Measurements from ENCODE around the gene DISC1. TPM values are rescaled to one million over a fixed set of nuclear protein-coding genes. Genes with fewer than 3 reads are reported as not detected.

The DISC1 gene
- 1 to 10 TPM; 1.8 to 3.3 (median 2.4) TPM for total RNA-seq
- long read RNA-seq, partial matches to known transcripts, result 0 of 2 reads
- long read RNA-seq, other reads (novel, unspliced or antisense), result 2 of 2 reads

DNA sequence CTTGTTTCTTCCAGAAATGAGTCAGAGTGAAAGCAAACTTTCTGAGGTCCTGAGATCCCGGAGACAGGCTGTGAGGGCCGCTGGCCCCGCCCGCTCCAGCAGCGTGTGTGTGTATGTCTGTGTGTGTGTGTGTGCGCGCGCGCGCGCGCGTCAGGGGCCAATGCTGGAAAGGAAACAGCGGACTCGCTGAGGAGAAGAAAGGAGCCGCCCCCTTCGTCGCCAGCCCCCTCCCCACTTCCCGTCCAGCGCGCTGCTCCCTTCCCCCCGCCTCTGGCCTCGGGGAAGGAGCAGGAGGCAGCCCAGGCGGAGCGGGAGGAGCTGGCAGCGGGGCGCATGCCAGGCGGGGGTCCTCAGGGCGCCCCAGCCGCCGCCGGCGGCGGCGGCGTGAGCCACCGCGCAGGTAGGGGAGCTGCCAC is at the start of gene DISC1:
Gene DISC1 (plus strand): TSS at position 256 of the 416 bp plus-strand sequence. CDS start 78 bp downstream, at position 334.
- Histone ChIP-seq H3K27me3 (no peaks in the 10 kb centered on the region), H3K27ac (peak within 1 kb of the TSS; percentile 70 to 96 (median 73)), H3K36me3 (no peaks in the 10 kb centered on the region), H3K9me3 (no peaks in the 10 kb centered on the region), H3K4me1 (no peaks in the 10 kb centered on the region), H3K4me3 (peak within 1 kb of the TSS; percentile 59 to 66 (median 64))
- ATAC-seq (peak; percentile 89 to 91 (median 90)), DNase-seq (peak; percentile 76 to 87 (median 83))
- TF ChIP-seq POLR2A (IDR thresholded peaks at IDR 0.05), result no peak
- TF ChIP-seq CTCF (IDR thresholded peaks at IDR 0.05), result no peak
- intact Hi-C loops (cut with DNase I), result no loop called here
- WGBS (ENCODE audit: insufficient coverage, low coverage, low lambda C conversion rate, missing lambda C conversion rate), result 0% methylated on average over 3 of the region's 38 CpGs

- H3K27me3 ChIP-seq, result no peaks in the 10 kb centered on the region
- ATAC-seq, result no peak
- H3K36me3 ChIP-seq, result no peaks in the 10 kb centered on the region
- intact Hi-C loops (cut with DNase I), result no loop called here
- H3K4me3 ChIP-seq, result no peak overlapping the region
- no peak for TF ChIP-seq POLR2A (IDR thresholded peaks at IDR 0.05)
- TF ChIP-seq CTCF (IDR thresholded peaks at IDR 0.05), result no peak
- no peak overlapping the region for H3K27ac ChIP-seq
- DNase-seq, result no peak
- no peaks in the 10 kb centered on the region for H3K9me3 ChIP-seq
- WGBS (ENCODE audit: insufficient coverage, low coverage, low lambda C conversion rate, missing lambda C conversion rate), result 83% methylated on average over 10 of the region's 11 CpGs
- no peaks in the 10 kb centered on the region for H3K4me1 ChIP-seq
These were observed 49.5 kb upstream of the DISC1 start for GRCh38 chr1:231576804-231577718.

DNA sequence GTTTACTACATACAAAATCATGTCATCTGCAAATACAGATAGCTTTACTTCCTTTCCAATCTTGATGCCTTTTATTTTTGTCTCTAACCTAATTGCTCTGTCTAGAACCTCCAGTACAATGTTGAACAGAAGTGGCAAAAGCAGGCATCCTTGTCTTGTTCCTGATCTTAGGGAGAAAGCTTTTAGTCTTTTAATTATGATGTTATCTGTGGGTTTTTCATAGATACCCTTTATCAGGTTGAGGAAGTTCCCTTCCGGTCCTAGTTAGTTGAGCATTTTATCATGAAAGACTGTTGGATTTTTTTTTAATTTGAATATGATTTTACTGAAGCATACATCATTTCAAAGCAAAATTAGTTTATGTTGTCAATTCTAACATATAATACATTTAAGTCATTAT is 45.7 kb upstream of the DISC1 start:
- no peak for TF ChIP-seq POLR2A (IDR thresholded peaks at IDR 0.05)
- no peaks in the 10 kb centered on the region for H3K9me3 ChIP-seq
- intact Hi-C loops (cut with DNase I), result no loop called here
- H3K27ac ChIP-seq, result no peak overlapping the region
- no peaks in the 10 kb centered on the region for H3K4me1 ChIP-seq
- DNase-seq, result no peak
- WGBS (ENCODE audit: insufficient coverage, low coverage, low lambda C conversion rate, missing lambda C conversion rate), result 69% methylated on average over 1 of the region's 1 CpG
- H3K27me3 ChIP-seq, result no peaks in the 10 kb centered on the region
- no peak overlapping the region for H3K4me3 ChIP-seq
- no peaks in the 10 kb centered on the region for H3K36me3 ChIP-seq
- ATAC-seq, result no peak

GRCh38 chr1:231581859-231582258 is 44.7 kb upstream of the DISC1 start:
- intact Hi-C loops (cut with DNase I), result no loop called here
- Histone ChIP-seq H3K4me1 (no peaks in the 10 kb centered on the region), H3K27me3 (no peaks in the 10 kb centered on the region), H3K36me3 (no peaks in the 10 kb centered on the region), H3K27ac (no peak overlapping the region), H3K4me3 (no peak overlapping the region), H3K9me3 (no peaks in the 10 kb centered on the region)
- no peak for TF ChIP-seq CTCF (IDR thresholded peaks at IDR 0.05)
- no peak for TF ChIP-seq POLR2A (IDR thresholded peaks at IDR 0.05)
- 58% methylated on average over 2 of the region's 2 CpGs for WGBS (ENCODE audit: insufficient coverage, low coverage, low lambda C conversion rate, missing lambda C conversion rate)
- ATAC-seq (no peak), DNase-seq (no peak)

DNA sequence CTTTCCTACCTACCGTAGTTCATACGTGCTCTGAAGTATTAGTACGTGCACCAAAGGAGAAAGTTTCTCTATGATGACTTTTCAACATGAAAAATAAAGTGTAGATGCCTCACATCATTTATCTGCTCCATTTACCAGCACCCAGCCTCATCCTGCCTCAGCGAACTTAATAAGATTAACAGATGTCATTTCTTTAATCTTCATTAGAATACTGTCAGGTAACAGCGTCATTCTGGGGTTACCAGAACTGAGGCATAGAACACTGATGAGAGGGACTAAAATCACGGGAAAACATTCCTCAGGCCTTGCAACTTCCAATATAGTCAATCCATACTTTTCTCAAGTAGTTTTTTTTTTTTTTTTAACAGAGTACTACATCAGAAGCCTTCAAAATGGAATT is 43.2 kb upstream of the DISC1 start:
- intact Hi-C loops (cut with DNase I), result no loop called here
- H3K9me3 ChIP-seq, result no peaks in the 10 kb centered on the region
- no peak for TF ChIP-seq POLR2A (IDR thresholded peaks at IDR 0.05)
- DNase-seq (no peak), ATAC-seq (no peak)
- no peaks in the 10 kb centered on the region for H3K4me1 ChIP-seq
- no peak overlapping the region for H3K27ac ChIP-seq
- no peaks in the 10 kb centered on the region for H3K27me3 ChIP-seq
- H3K36me3 ChIP-seq, result no peaks in the 10 kb centered on the region
- H3K4me3 ChIP-seq, result no peak overlapping the region
- 85% methylated on average over 6 of the region's 6 CpGs for WGBS (ENCODE audit: insufficient coverage, low coverage, low lambda C conversion rate, missing lambda C conversion rate)
